Endodermal cell (in vitro differentiated cells): ENCODE data around the gene PPP2R2C. TPM values are rescaled to one million over a fixed set of nuclear protein-coding genes. Genes with fewer than 3 reads are reported as not detected.

ENCODE experiments used
- DNase-seq: peaks from one replicate; pipeline ENCODE4 v3.0.0-alpha.2; 2017
- H3K27ac ChIP-seq: 2 replicates; pipeline ENCODE4 v1.5.1; 2013; ENCODE audit warnings: mild to moderate bottlenecking, low read depth, low read length, moderate library complexity
- H3K27me3 ChIP-seq: 2 replicates; pipeline ENCODE4 v1.6.1; 2013; ENCODE audit warnings: mild to moderate bottlenecking, low read length, moderate library complexity; ENCODE audit not compliant: insufficient read depth, control insufficient read depth, poor library complexity, severe bottlenecking
- H3K36me3 ChIP-seq: 2 replicates; pipeline ENCODE4 v1.7.0; 2013; ENCODE audit warnings: mild to moderate bottlenecking, low read length, moderate library complexity; ENCODE audit not compliant: control insufficient read depth, insufficient read depth
- H3K4me1 ChIP-seq: one replicate; pipeline ENCODE4 v1.7.0; 2013; ENCODE audit warnings: low read length; ENCODE audit not compliant: control insufficient read depth, insufficient read depth
- H3K4me3 ChIP-seq: 2 replicates; pipeline ENCODE4 v1.5.1; 2013; ENCODE audit warnings: mild to moderate bottlenecking, low read length, moderate library complexity
- H3K9ac ChIP-seq: 2 replicates; pipeline ENCODE4 v1.6.1; 2013; ENCODE audit warnings: mild to moderate bottlenecking, low read length, moderate library complexity; ENCODE audit not compliant: poor library complexity, severe bottlenecking; ENCODE audit errors: extremely low read depth
- H3K9me3 ChIP-seq: 2 replicates; pipeline ENCODE4 v1.6.1; 2013; ENCODE audit warnings: mild to moderate bottlenecking, low read length, moderate library complexity; ENCODE audit not compliant: control insufficient read depth
- H3K27ac Mint-ChIP-seq: 2 replicates; pipeline ENCODE4 v1.8.0; 2020; ENCODE audit warnings: mixed read lengths
- H3K27me3 Mint-ChIP-seq: 2 replicates; pipeline ENCODE4 v1.8.0; 2021; ENCODE audit warnings: mild to moderate bottlenecking, mixed read lengths; ENCODE audit not compliant: insufficient read depth
- H3K36me3 Mint-ChIP-seq: 2 replicates; pipeline ENCODE4 v1.8.0; 2020; ENCODE audit warnings: low read depth, mixed read lengths
- H3K4me1 Mint-ChIP-seq: 2 replicates; pipeline ENCODE4 v1.8.0; 2020; ENCODE audit warnings: mixed read lengths
- H3K4me3 Mint-ChIP-seq: 2 replicates; pipeline ENCODE4 v1.8.0; 2020; ENCODE audit warnings: mild to moderate bottlenecking, moderate library complexity, mixed read lengths
- H3K9me3 Mint-ChIP-seq: 2 replicates; pipeline ENCODE4 v1.8.0; 2020; ENCODE audit warnings: mild to moderate bottlenecking, mixed read lengths
- WGBS, 2 experiments: methylation state at CpG; one replicate each; pipeline versions ENCODE4 v1.1.5 to v1.1.7; 2013; ENCODE audit warnings: missing lambda C conversion rate in 2 of 2, mixed read lengths in 1 of 2; ENCODE audit not compliant: insufficient coverage in 1 of 2, insufficient read length in 1 of 2; 5-methylcytosine and 5-hydroxymethylcytosine counted together
- total RNA-seq, 2 donors: library from RNA; stranded (reverse); fragmentation: NEBNext Ultra II Directional in 1 of 2; extraction: Animal tissue kit (Norgen Biotek cat#: 25700) in 1 of 2; gene quantifications; 2 replicates in 1 of 2; 3 replicates in 1 of 2; pipeline ENCODE4 v1.2.1, GENCODE V29; 2021
- TF ChIP-seq, protein P1 (sequence below): fragments of 200-600 bp; sonication (generic); conservative IDR thresholded peaks from 2 replicates; pipeline ENCODE4 v1.5.0; 2021; ENCODE audit warnings: antibody characterized with exemption, mild to moderate bottlenecking

Gene PPP2R2C
- total RNA-seq, 2 donors from 2014 or later, result 4.4 to 19.2 TPM

DNA sequence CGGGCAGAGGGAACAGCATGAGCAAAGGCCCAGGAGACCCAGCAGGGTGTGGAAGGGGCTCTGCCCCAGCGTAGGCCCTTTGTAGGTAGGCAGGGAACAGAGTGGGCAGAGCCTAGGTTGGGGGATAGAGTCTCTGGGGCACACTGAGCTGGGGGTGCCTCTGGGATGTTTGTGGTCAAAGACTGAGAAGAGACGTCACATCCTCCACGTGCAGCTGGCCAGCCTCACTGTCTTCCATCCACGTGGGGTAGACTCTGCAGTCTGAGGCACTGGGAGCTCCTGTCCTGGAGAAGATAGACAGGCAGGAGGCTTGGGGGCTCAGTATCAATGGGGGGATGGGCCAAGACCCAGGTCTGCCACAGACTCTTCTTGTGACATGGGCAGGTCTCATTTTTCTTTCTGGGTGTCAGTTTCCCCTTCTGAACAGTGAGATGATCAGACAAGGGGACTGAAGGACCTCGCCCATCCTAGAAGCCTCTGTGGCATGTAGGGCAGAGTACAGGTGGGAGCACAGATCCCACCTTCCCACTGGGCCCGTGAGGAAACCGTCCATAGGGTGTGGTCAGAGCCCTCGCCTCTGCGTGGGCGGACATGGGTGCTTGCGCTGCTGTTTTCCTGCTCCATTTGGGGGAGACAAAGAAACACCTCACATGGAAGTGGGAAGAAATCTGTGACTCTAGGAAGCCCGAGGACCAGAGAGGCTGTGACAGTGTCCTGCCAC lies 179.9 kb downstream of the PPP2R2C start:
- Histone ChIP-seq H3K27ac (no peak overlapping the region), H3K9ac (no peak overlapping the region), H3K4me1 (no peaks in the 10 kb centered on the region), H3K9me3 (no peaks in the 10 kb centered on the region), H3K4me3 (no peak overlapping the region), H3K36me3 (peaks cover 7% of the 10 kb centered on the region), H3K27me3 (no peaks in the 10 kb centered on the region)
- 90 to 92% methylated on average over 12 to 13 of the region's 13 CpGs for WGBS, 2 experiments
- H3K9me3 Mint-ChIP-seq, result no peaks in the 10 kb centered on the region
- H3K36me3 Mint-ChIP-seq, result peaks cover 51% of the 10 kb centered on the region
- no peak overlapping the region for H3K4me3 Mint-ChIP-seq
- no peak for DNase-seq
- H3K27ac Mint-ChIP-seq, result no peak overlapping the region
- TF ChIP-seq, protein P1, sequence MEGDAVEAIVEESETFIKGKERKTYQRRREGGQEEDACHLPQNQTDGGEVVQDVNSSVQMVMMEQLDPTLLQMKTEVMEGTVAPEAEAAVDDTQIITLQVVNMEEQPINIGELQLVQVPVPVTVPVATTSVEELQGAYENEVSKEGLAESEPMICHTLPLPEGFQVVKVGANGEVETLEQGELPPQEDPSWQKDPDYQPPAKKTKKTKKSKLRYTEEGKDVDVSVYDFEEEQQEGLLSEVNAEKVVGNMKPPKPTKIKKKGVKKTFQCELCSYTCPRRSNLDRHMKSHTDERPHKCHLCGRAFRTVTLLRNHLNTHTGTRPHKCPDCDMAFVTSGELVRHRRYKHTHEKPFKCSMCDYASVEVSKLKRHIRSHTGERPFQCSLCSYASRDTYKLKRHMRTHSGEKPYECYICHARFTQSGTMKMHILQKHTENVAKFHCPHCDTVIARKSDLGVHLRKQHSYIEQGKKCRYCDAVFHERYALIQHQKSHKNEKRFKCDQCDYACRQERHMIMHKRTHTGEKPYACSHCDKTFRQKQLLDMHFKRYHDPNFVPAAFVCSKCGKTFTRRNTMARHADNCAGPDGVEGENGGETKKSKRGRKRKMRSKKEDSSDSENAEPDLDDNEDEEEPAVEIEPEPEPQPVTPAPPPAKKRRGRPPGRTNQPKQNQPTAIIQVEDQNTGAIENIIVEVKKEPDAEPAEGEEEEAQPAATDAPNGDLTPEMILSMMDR, result no peak
- H3K4me1 Mint-ChIP-seq, result no peaks in the 10 kb centered on the region
- no peaks in the 10 kb centered on the region for H3K27me3 Mint-ChIP-seq

DNA sequence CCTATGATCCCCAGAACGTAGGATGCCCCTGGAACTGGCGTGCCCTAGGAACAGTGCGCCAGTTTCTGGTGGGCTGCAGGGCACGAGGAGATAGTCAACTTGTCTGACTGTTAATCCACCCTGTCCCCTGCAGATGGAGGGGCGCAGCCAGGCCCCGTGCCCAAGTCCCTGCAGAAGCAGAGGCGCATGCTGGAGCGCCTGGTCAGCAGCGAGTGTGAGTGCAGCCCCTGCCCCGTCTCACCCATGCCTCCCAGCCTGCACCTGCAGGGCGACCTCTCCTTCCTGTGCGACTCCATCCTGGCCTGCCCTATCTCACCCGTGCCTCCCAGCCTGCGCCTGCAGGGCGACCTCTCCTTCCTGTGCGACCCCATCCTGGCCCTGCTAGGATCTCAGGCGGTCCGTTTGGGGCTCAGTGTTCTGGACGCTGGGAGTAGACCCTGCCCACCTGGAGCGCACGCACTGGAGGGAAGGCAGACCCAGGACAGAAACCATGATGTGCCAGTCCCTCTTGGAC lies 180.6 kb downstream of the PPP2R2C start:
- Histone ChIP-seq H3K9me3 (no peaks in the 10 kb centered on the region), H3K4me3 (no peak overlapping the region), H3K27me3 (no peaks in the 10 kb centered on the region), H3K27ac (no peak overlapping the region), H3K9ac (no peak overlapping the region), H3K36me3 (peaks cover 12% of the 10 kb centered on the region), H3K4me1 (no peaks in the 10 kb centered on the region)
- Mint-ChIP-seq H3K9me3 (no peaks in the 10 kb centered on the region), H3K4me1 (no peaks in the 10 kb centered on the region), H3K4me3 (no peak overlapping the region), H3K36me3 (peaks cover 45% of the 10 kb centered on the region), H3K27me3 (no peaks in the 10 kb centered on the region), H3K27ac (no peak overlapping the region)
- no peak for DNase-seq
- TF ChIP-seq, protein P1, result no peak
- 88 to 94% methylated on average over 15 to 21 of the region's 21 CpGs for WGBS, 2 experiments

DNA sequence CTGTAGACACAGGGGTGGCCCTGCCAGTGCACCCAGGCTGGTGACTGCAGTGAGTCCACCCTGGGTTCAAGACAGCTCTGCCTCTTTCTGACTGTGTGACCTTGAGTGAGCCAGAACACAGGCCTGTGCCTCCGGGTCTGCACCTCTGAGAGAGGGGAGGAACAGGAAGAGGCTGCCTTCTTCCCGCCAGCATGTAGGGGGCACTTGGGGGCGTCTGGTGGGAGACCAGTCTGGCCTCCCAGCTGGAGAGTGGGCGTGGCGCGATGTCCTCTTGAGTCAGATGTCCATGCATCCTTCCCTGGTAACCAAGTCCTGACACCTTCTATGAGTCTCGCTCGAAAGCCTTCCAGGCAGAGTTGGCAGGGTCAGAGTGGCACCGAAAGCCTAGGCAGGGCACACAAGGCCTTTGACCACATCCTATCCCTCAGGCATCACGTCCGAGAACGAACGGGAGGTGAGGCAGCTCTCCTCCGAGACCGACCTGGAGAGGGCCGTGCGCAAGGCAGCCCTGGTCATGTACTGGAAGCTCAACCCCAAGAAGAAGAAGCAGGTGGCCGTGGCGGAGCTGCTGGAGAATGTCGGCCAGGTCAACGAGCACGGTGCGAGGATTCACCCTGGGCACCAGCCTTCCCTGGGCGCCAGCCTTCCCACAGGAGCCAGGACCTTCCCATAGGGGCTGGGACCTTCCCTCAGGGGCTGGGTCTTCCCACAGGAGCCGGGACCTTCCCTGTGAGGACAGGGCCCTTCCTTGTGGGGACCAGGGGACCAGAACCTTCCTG lies 181.5 kb downstream of the PPP2R2C start:
- no peaks in the 10 kb centered on the region for H3K4me1 Mint-ChIP-seq
- WGBS, 2 experiments, result 89 to 93% methylated on average over 19 to 25 of the region's 25 CpGs
- TF ChIP-seq, protein P1, result no peak
- peaks cover 46% of the 10 kb centered on the region for H3K36me3 Mint-ChIP-seq
- Histone ChIP-seq H3K36me3 (peaks cover 12% of the 10 kb centered on the region), H3K4me1 (no peaks in the 10 kb centered on the region), H3K9me3 (no peaks in the 10 kb centered on the region), H3K4me3 (no peak overlapping the region), H3K27ac (no peak overlapping the region), H3K27me3 (no peaks in the 10 kb centered on the region), H3K9ac (no peak overlapping the region)
- H3K9me3 Mint-ChIP-seq, result no peaks in the 10 kb centered on the region
- no peaks in the 10 kb centered on the region for H3K27me3 Mint-ChIP-seq
- no peak for DNase-seq
- no peak overlapping the region for H3K4me3 Mint-ChIP-seq
- H3K27ac Mint-ChIP-seq, result no peak overlapping the region
